Measurements from ENCODE around the gene FSD1.
"Not testable (repeated sequence)": the region's sequence is repeated elsewhere in the genome, so short reads cannot be mapped to it uniquely, and the experiment has no call there.

The FSD1 gene

GRCh38 chr19:4345342-4346019 is 41.1 kb downstream of the FSD1 start:
- no peak for DNase-seq (ENCODE audit: low read depth)

- no peak for DNase-seq (ENCODE audit: low read depth)
These were observed 41.6 kb downstream of the FSD1 start for GRCh38 chr19:4346020-4346383.

GRCh38 chr19:4347521-4347920 is 43.1 kb downstream of the FSD1 start:
- no peak for DNase-seq (ENCODE audit: low read depth)

GRCh38 chr19:4349225-4349624 is 44.8 kb downstream of the FSD1 start:
- not testable (repeated sequence) for DNase-seq (ENCODE audit: low read depth)

GRCh38 chr19:4350111-4350510 is 45.7 kb downstream of the FSD1 start:
- no peak for DNase-seq (ENCODE audit: low read depth)

- no peak for DNase-seq (ENCODE audit: low read depth)
These were observed 46.3 kb downstream of the FSD1 start for GRCh38 chr19:4350726-4351125.

- no peak for DNase-seq (ENCODE audit: low read depth)
These were observed 48.3 kb downstream of the FSD1 start for GRCh38 chr19:4352701-4353121.

GRCh38 chr19:4354282-4354681 is 49.9 kb downstream of the FSD1 start:
- no peak for DNase-seq (ENCODE audit: low read depth)

- no peak for DNase-seq (ENCODE audit: low read depth)
These were observed 50.5 kb downstream of the FSD1 start for GRCh38 chr19:4354897-4355296.

GRCh38 chr19:4357095-4357797 is 52.8 kb downstream of the FSD1 start:
- no peak for DNase-seq (ENCODE audit: low read depth)

- DNase-seq (ENCODE audit: low read depth) = no peak
These were observed 53.5 kb downstream of the FSD1 start for GRCh38 chr19:4357921-4358326.

GRCh38 chr19:4358709-4359626 is 54.6 kb downstream of the FSD1 start:
- DNase-seq (ENCODE audit: low read depth) = no peak

- DNase-seq (ENCODE audit: low read depth) = no peak
These were observed 55.2 kb downstream of the FSD1 start for GRCh38 chr19:4359627-4360000.

- DNase-seq (ENCODE audit: low read depth) = no peak
These were observed 55.7 kb downstream of the FSD1 start for GRCh38 chr19:4360081-4360569.

GRCh38 chr19:4360641-4361151 is 56.3 kb downstream of the FSD1 start:
- no peak for DNase-seq (ENCODE audit: low read depth)

- DNase-seq (ENCODE audit: low read depth) = no peak
These were observed 57.0 kb downstream of the FSD1 start for GRCh38 chr19:4361152-4362046.

- DNase-seq (ENCODE audit: low read depth) = no peak
These were observed 57.9 kb downstream of the FSD1 start for GRCh38 chr19:4362101-4362828.

- DNase-seq (ENCODE audit: low read depth) = no peak
These were observed 58.6 kb downstream of the FSD1 start for GRCh38 chr19:4362831-4363545.

GRCh38 chr19:4363571-4364304 is 59.3 kb downstream of the FSD1 start:
- no peak for DNase-seq (ENCODE audit: low read depth)

All from stimulated activated CD8-positive, alpha-beta memory T cell treated with anti-CD3 and anti-CD28 coated beads, Interleukin-12 subunit alpha, Interleukin-12 subunit beta, amount 100 ng/mL, for 1 hour (primary cell).